T-helper 1 cell treated with Interleukin-12 subunit alpha and Interleukin-12 subunit beta and Interleukin-4 antibody, amounts not matched to agents 30 μg/mL and 1 μg/mL, for 36 hours (primary cell): ENCODE data around the gene ZNF423.

Experiments
- H3K27ac Mint-ChIP-seq: one replicate; pipeline ENCODE4 v1.8.0; 2021; ENCODE audit warnings: mild to moderate bottlenecking, mixed read lengths
- H3K27me3 Mint-ChIP-seq: one replicate; pipeline ENCODE4 v1.8.0; 2021; ENCODE audit warnings: low read depth, mixed read lengths
- H3K36me3 Mint-ChIP-seq: one replicate; pipeline ENCODE4 v1.8.0; 2021; ENCODE audit warnings: low read depth, mixed read lengths
- H3K4me1 Mint-ChIP-seq: one replicate; pipeline ENCODE4 v1.8.0; 2021; ENCODE audit warnings: low read depth, mixed read lengths
- H3K4me3 Mint-ChIP-seq: one replicate; pipeline ENCODE4 v1.8.0; 2021; ENCODE audit warnings: mild to moderate bottlenecking, moderate library complexity, mixed read lengths
- H3K9me3 Mint-ChIP-seq: one replicate; pipeline ENCODE4 v1.8.0; 2021; ENCODE audit warnings: mixed read lengths

Gene ZNF423

GRCh38 chr16:49858200-49859124 is 2.5 kb upstream of the ZNF423 start:
- H3K27me3 Mint-ChIP-seq: peaks cover 52% of the 10 kb centered on the region
- no peaks in the 10 kb centered on the region for H3K9me3 Mint-ChIP-seq
- H3K36me3 Mint-ChIP-seq: no peaks in the 10 kb centered on the region
- H3K27ac Mint-ChIP-seq: no peak overlapping the region
- H3K4me3 Mint-ChIP-seq: no peak overlapping the region
- peaks cover 5% of the 10 kb centered on the region for H3K4me1 Mint-ChIP-seq

DNA sequence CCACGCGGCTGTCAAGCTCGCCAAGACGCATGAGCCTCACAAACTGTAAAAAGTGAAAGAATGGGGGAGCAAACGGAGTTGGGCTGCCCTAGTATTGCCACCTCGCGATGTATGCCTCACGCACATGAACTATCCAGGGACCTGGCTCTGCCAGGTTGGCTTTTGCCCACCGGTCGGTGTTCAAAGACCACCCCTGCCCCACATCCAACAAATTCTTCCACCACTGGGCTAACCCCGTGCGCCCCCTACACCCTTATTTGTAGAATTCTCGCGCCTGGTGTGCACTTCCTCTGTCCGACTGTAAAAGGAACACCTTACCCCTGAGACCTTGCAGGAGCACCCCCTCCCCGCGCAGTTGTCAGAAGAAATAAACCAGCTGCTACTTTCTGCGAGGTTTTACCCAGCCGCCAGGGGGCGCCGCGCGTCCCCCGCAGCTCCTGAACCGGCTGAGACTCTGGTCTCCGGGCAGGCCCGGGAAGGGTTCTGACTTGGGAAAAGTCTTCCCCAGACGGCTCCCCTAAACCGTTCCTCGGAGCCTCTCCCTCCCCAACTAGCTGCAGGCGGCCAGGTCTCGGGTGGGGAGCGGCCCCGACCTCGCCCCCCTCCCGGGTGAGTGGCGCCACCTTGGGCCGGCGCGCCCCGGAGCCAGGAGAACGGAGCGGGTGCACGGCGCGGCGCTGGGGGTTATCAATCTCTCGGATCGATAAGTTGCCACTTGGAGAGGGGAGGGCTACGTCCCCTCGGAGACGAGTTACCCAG is 1.7 kb upstream of the ZNF423 start:
- peaks cover 61% of the 10 kb centered on the region for H3K27me3 Mint-ChIP-seq
- no peaks in the 10 kb centered on the region for H3K36me3 Mint-ChIP-seq
- peak overlapping the region; percentile 85 for H3K4me3 Mint-ChIP-seq

GRCh38 chr16:49856672-49857330 is 889 bp upstream of the ZNF423 start:
- H3K27ac Mint-ChIP-seq: no peak overlapping the region
- peaks cover 5% of the 10 kb centered on the region for H3K4me1 Mint-ChIP-seq
- peaks cover 64% of the 10 kb centered on the region for H3K27me3 Mint-ChIP-seq
- peak overlapping the region; percentile 67 for H3K4me3 Mint-ChIP-seq
- H3K9me3 Mint-ChIP-seq: no peaks in the 10 kb centered on the region
- no peaks in the 10 kb centered on the region for H3K36me3 Mint-ChIP-seq

More for the DNA sequence above, 1.7 kb upstream of the ZNF423 start:
- peaks cover 5% of the 10 kb centered on the region for H3K4me1 Mint-ChIP-seq
- H3K27ac Mint-ChIP-seq: no peak overlapping the region
- H3K9me3 Mint-ChIP-seq: no peaks in the 10 kb centered on the region

- Mint-ChIP-seq H3K4me1 (peaks cover 5% of the 10 kb centered on the region), H3K9me3 (no peaks in the 10 kb centered on the region), H3K36me3 (no peaks in the 10 kb centered on the region), H3K27me3 (peaks cover 60% of the 10 kb centered on the region), H3K27ac (no peak overlapping the region), H3K4me3 (peak overlapping the region; percentile 37)
These were observed 561 bp downstream of the ZNF423 start for GRCh38 chr16:49855280-49855821.

DNA sequence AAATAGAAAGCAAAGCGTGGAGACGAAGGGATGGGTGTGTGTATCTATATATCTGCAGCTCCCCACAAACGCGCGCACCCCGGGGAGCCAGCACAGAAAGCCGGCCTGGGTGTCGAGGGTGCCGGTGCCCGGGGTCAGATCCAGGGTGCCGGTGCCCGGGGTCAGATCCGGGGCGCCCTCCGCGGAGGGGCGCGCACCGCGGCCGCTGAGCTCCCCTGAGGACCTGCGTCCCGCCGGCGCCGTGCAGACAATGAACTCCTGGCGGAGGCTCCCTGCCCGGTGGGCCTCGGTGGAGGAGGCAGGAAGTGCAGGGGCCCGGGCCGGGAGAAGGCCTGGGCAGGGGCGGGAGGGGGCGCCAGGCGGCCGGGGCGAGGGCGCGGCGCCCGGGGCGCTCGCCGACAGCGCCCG is 1.1 kb downstream of the ZNF423 start:
- Mint-ChIP-seq H3K9me3 (no peaks in the 10 kb centered on the region), H3K4me3 (no peak overlapping the region)

GRCh38 chr16:49854188-49854795 is 1.6 kb downstream of the ZNF423 start:
- H3K36me3 Mint-ChIP-seq: no peaks in the 10 kb centered on the region
- no peak overlapping the region for H3K27ac Mint-ChIP-seq
- H3K27me3 Mint-ChIP-seq: peaks cover 49% of the 10 kb centered on the region
- no peaks in the 10 kb centered on the region for H3K9me3 Mint-ChIP-seq
- peak overlapping the region; percentile 65 for H3K4me3 Mint-ChIP-seq
- H3K4me1 Mint-ChIP-seq: peaks cover 3% of the 10 kb centered on the region

More for the DNA sequence above, 1.1 kb downstream of the ZNF423 start:
- Mint-ChIP-seq H3K27me3 (peaks cover 55% of the 10 kb centered on the region), H3K36me3 (no peaks in the 10 kb centered on the region), H3K27ac (no peak overlapping the region), H3K4me1 (peaks cover 5% of the 10 kb centered on the region)

DNA sequence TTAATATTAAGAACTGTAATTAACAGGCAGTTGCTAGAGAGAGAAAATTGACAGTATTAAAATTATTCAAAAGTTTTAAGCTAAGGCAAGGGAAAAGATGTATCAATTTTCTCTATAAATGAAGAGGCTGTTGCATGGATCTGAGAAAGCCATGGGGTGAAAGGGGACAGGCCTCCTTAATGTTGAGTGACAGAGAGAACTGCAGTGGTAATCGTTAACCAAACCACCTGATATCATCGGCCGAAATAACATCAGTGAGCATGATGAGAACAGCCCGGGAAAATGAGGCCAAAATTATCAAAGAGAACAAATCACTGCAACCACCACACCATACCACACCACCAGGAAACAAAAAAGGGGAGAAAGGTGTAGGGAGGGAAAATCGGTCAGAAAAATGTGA is 3.6 kb downstream of the ZNF423 start:
- Mint-ChIP-seq H3K4me1 (no peaks in the 10 kb centered on the region), H3K27me3 (peaks cover 42% of the 10 kb centered on the region), H3K9me3 (no peaks in the 10 kb centered on the region), H3K27ac (no peak overlapping the region), H3K36me3 (no peaks in the 10 kb centered on the region), H3K4me3 (no peak overlapping the region)

GRCh38 chr16:49851468-49851787 is 4.5 kb downstream of the ZNF423 start:
- H3K36me3 Mint-ChIP-seq: no peaks in the 10 kb centered on the region
- H3K4me1 Mint-ChIP-seq: no peaks in the 10 kb centered on the region
- H3K27me3 Mint-ChIP-seq: peaks cover 43% of the 10 kb centered on the region
- no peak overlapping the region for H3K4me3 Mint-ChIP-seq
- H3K27ac Mint-ChIP-seq: no peak overlapping the region
- no peaks in the 10 kb centered on the region for H3K9me3 Mint-ChIP-seq

- H3K9me3 Mint-ChIP-seq: no peaks in the 10 kb centered on the region
- H3K4me3 Mint-ChIP-seq: no peak overlapping the region
- no peaks in the 10 kb centered on the region for H3K36me3 Mint-ChIP-seq
- H3K4me1 Mint-ChIP-seq: no peaks in the 10 kb centered on the region
- H3K27me3 Mint-ChIP-seq: peaks cover 43% of the 10 kb centered on the region
- H3K27ac Mint-ChIP-seq: no peak overlapping the region
These were observed 5.1 kb downstream of the ZNF423 start for GRCh38 chr16:49850558-49851467.

DNA sequence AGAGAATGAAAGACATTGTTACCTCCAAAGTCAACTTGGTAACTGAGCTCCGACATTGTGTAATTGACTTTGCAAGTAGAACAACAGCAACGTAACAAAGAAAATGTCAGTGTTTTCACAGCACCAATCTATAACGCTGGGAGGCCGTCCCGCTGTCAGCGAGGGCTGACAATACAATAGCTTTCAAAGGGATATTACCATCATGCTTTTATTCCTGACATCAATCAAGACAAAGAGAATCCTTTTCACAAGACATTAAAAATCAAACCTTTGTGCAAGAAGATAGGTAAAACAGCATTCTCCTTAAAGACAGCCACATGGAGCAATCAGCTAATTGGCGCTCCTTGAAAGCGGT is 6.2 kb downstream of the ZNF423 start:
- H3K9me3 Mint-ChIP-seq: no peaks in the 10 kb centered on the region

DNA sequence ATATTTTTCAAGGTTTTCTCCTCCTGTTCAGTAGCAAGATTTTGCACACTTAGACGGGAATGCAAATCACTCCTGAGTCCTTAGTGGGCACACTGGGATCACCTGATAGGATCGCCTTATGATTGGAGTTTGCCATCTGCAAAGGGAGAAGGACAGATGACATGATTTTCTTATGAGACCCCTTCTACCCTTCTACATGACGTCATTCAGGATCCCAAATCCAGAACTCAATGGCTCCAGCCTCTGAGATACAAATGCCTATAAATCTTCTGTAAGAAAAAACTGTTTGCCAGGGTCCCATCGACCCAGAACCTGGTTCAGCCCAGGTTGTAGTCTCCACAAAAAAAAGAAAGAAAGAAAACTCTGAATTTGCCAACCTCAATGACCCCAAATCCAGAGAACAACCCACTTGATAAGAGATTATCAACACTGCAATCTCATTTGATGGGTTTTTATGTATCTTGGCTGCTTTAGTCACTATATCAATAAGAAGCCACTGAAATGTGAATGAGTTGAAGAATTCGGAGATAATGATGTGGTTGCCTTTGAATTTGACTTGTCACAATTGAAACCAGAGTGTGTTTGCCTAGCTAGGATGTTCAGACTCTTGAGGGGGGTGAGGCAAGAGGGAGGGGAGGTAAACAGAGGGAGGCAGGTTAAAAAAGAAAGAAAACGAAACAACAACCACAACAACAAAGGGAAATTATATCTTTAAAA is 6.7 kb downstream of the ZNF423 start:
- H3K27ac Mint-ChIP-seq: no peak overlapping the region
- H3K4me1 Mint-ChIP-seq: no peaks in the 10 kb centered on the region

More for the DNA sequence above, 6.2 kb downstream of the ZNF423 start:
- peaks cover 43% of the 10 kb centered on the region for H3K27me3 Mint-ChIP-seq
- no peaks in the 10 kb centered on the region for H3K36me3 Mint-ChIP-seq
- no peaks in the 10 kb centered on the region for H3K4me1 Mint-ChIP-seq
- no peak overlapping the region for H3K4me3 Mint-ChIP-seq
- no peak overlapping the region for H3K27ac Mint-ChIP-seq

GRCh38 chr16:49848530-49848929 is 7.4 kb downstream of the ZNF423 start:
- Mint-ChIP-seq H3K27me3 (peaks cover 33% of the 10 kb centered on the region), H3K4me3 (no peak overlapping the region), H3K36me3 (no peaks in the 10 kb centered on the region), H3K4me1 (no peaks in the 10 kb centered on the region), H3K9me3 (no peaks in the 10 kb centered on the region), H3K27ac (no peak overlapping the region)

More for the DNA sequence above, 6.7 kb downstream of the ZNF423 start:
- Mint-ChIP-seq H3K36me3 (no peaks in the 10 kb centered on the region), H3K27me3 (peaks cover 39% of the 10 kb centered on the region), H3K4me3 (no peak overlapping the region), H3K9me3 (no peaks in the 10 kb centered on the region)

GRCh38 chr16:49846800-49847199 is 9.1 kb downstream of the ZNF423 start:
- no peak overlapping the region for H3K4me3 Mint-ChIP-seq
- H3K27me3 Mint-ChIP-seq: peaks cover 15% of the 10 kb centered on the region
- H3K9me3 Mint-ChIP-seq: no peaks in the 10 kb centered on the region
- H3K27ac Mint-ChIP-seq: no peak overlapping the region
- no peaks in the 10 kb centered on the region for H3K4me1 Mint-ChIP-seq
- no peaks in the 10 kb centered on the region for H3K36me3 Mint-ChIP-seq
